ENCODE data around the gene LYRM4. TPM values are rescaled to one million over a fixed set of nuclear protein-coding genes. Genes with fewer than 3 reads are reported as not detected.

The LYRM4 gene
- total RNA-seq, 2 experiments from 2014 or later, result 28.9 to 29.8 TPM

GRCh38 chr6:5152460-5152859 is 108.3 kb downstream of the LYRM4 start:
- no peaks in the 10 kb centered on the region for H3K4me1 Mint-ChIP-seq (ENCODE audit: low read depth)
- ChIA-PET CTCF (interaction anchor here (0.7 to 0.8 kb wide), 2 partner anchors 9 to 77 kb away, joined by 4 read pairs; no protein-coding TSS in a partner anchor), POLR2A (interaction anchor here (0.6 to 1.4 kb wide), 2 partner anchors 22 to 1674 kb away, joined by 3 to 4 read pairs; no protein-coding TSS in a partner anchor)
- H3K9me3 Mint-ChIP-seq (ENCODE audit: insufficient read depth), result no peaks in the 10 kb centered on the region
- DNase-seq, result no peak
- no peaks in the 10 kb centered on the region for H3K36me3 Mint-ChIP-seq (ENCODE audit: low read depth)
- no peak overlapping the region for H3K27ac Mint-ChIP-seq
- no peaks in the 10 kb centered on the region for H3K27me3 Mint-ChIP-seq (ENCODE audit: low read depth)
- no peak for ATAC-seq
- no peak overlapping the region for H3K4me3 Mint-ChIP-seq

- POLR2A ChIA-PET, result interaction anchor here (0.6 to 1.4 kb wide), 2 partner anchors 22 to 1675 kb away, joined by 3 to 4 read pairs; no protein-coding TSS in a partner anchor
- no peaks in the 10 kb centered on the region for H3K27me3 Mint-ChIP-seq (ENCODE audit: low read depth)
- H3K27ac Mint-ChIP-seq, result no peak overlapping the region
- CTCF ChIA-PET, result interaction anchor here (0.7 to 0.8 kb wide), 2 partner anchors 9 to 77 kb away, joined by 4 read pairs; no protein-coding TSS in a partner anchor
- no peak for ATAC-seq
- H3K4me3 Mint-ChIP-seq, result no peak overlapping the region
- H3K4me1 Mint-ChIP-seq (ENCODE audit: low read depth), result no peaks in the 10 kb centered on the region
- no peak for DNase-seq
- H3K9me3 Mint-ChIP-seq (ENCODE audit: insufficient read depth), result no peaks in the 10 kb centered on the region
- no peaks in the 10 kb centered on the region for H3K36me3 Mint-ChIP-seq (ENCODE audit: low read depth)
Measured at GRCh38 chr6:5151955-5152401, 108.8 kb downstream of the LYRM4 start.

GRCh38 chr6:5151360-5151954 is 109.3 kb downstream of the LYRM4 start:
- Mint-ChIP-seq H3K36me3 (ENCODE audit: low read depth) (no peaks in the 10 kb centered on the region), H3K4me1 (ENCODE audit: low read depth) (no peaks in the 10 kb centered on the region), H3K27me3 (ENCODE audit: low read depth) (no peaks in the 10 kb centered on the region), H3K9me3 (ENCODE audit: insufficient read depth) (no peaks in the 10 kb centered on the region), H3K27ac (no peak overlapping the region), H3K4me3 (no peak overlapping the region)
- DNase-seq (no peak), ATAC-seq (no peak)
- ChIA-PET POLR2A (interaction anchor here (1.4 kb wide), 1 partner anchor 23 kb away, joined by 4 read pairs; no protein-coding TSS in a partner anchor), CTCF (interaction anchor here (0.8 kb wide), 1 partner anchor 8 kb away, joined by 4 read pairs; no protein-coding TSS in a partner anchor)

- H3K9me3 Mint-ChIP-seq (ENCODE audit: insufficient read depth), result no peaks in the 10 kb centered on the region
- no peak overlapping the region for H3K27ac Mint-ChIP-seq
- H3K4me1 Mint-ChIP-seq (ENCODE audit: low read depth), result no peaks in the 10 kb centered on the region
- ChIA-PET POLR2A (no interaction called here), CTCF (interaction anchor here (0.6 kb wide), 1 partner anchor 13 kb away, joined by 3 read pairs; no protein-coding TSS in a partner anchor)
- H3K4me3 Mint-ChIP-seq, result no peak overlapping the region
- H3K27me3 Mint-ChIP-seq (ENCODE audit: low read depth), result no peaks in the 10 kb centered on the region
- ATAC-seq, result no peak
- no peak for DNase-seq
- H3K36me3 Mint-ChIP-seq (ENCODE audit: low read depth), result no peaks in the 10 kb centered on the region
Measured at GRCh38 chr6:5150551-5151075, 110.1 kb downstream of the LYRM4 start.

GRCh38 chr6:5149891-5150290 is 110.9 kb downstream of the LYRM4 start:
- no peak for ATAC-seq

GRCh38 chr6:5149159-5149704 is 111.5 kb downstream of the LYRM4 start:
- ChIA-PET POLR2A (no interaction called here), CTCF (interaction anchor here (0.8 to 1.6 kb wide), 3 partner anchors 11 to 153 kb away, joined by 3 to 4 read pairs (median 3); no protein-coding TSS in a partner anchor)
- Mint-ChIP-seq H3K27ac (no peak overlapping the region), H3K9me3 (ENCODE audit: insufficient read depth) (no peaks in the 10 kb centered on the region), H3K36me3 (ENCODE audit: low read depth) (no peaks in the 10 kb centered on the region), H3K4me3 (no peak overlapping the region), H3K4me1 (ENCODE audit: low read depth) (no peaks in the 10 kb centered on the region), H3K27me3 (ENCODE audit: low read depth) (no peaks in the 10 kb centered on the region)
- ATAC-seq, result no peak
- DNase-seq, result no peak

More at GRCh38 chr6:5149891-5150290, 110.9 kb downstream of the LYRM4 start:
- no peaks in the 10 kb centered on the region for H3K9me3 Mint-ChIP-seq (ENCODE audit: insufficient read depth)
- CTCF ChIA-PET, result interaction anchor here (0.6 to 1.6 kb wide), 2 partner anchors 13 to 25 kb away, joined by 3 to 4 read pairs; no protein-coding TSS in a partner anchor
- no peak overlapping the region for H3K27ac Mint-ChIP-seq
- DNase-seq, result no peak
- no peaks in the 10 kb centered on the region for H3K4me1 Mint-ChIP-seq (ENCODE audit: low read depth)
- POLR2A ChIA-PET, result no interaction called here
- no peak overlapping the region for H3K4me3 Mint-ChIP-seq
- no peaks in the 10 kb centered on the region for H3K27me3 Mint-ChIP-seq (ENCODE audit: low read depth)
- H3K36me3 Mint-ChIP-seq (ENCODE audit: low read depth), result no peaks in the 10 kb centered on the region

GRCh38 chr6:5146398-5146797 is 114.4 kb downstream of the LYRM4 start:
- Mint-ChIP-seq H3K4me3 (no peak overlapping the region), H3K9me3 (ENCODE audit: insufficient read depth) (no peaks in the 10 kb centered on the region), H3K36me3 (ENCODE audit: low read depth) (no peaks in the 10 kb centered on the region), H3K27ac (no peak overlapping the region), H3K27me3 (ENCODE audit: low read depth) (no peaks in the 10 kb centered on the region), H3K4me1 (ENCODE audit: low read depth) (peaks cover 2% of the 10 kb centered on the region)
- ChIA-PET CTCF (interaction anchor here (1.4 to 3.7 kb wide), 4 partner anchors 27 to 233 kb away, joined by 4 to 34 read pairs (median 6); no protein-coding TSS in a partner anchor), POLR2A (no interaction called here)
- ATAC-seq (no peak), DNase-seq (no peak)

- no peaks in the 10 kb centered on the region for H3K27me3 Mint-ChIP-seq (ENCODE audit: low read depth)
- H3K9me3 Mint-ChIP-seq (ENCODE audit: insufficient read depth), result no peaks in the 10 kb centered on the region
- H3K4me3 Mint-ChIP-seq, result no peak overlapping the region
- no peak overlapping the region for H3K27ac Mint-ChIP-seq
- DNase-seq, result peak; percentile 89
- peaks cover 2% of the 10 kb centered on the region for H3K4me1 Mint-ChIP-seq (ENCODE audit: low read depth)
- ChIA-PET CTCF (interaction anchor here (0.6 to 4.3 kb wide), 70 partner anchors 8 to 1405 kb away, joined by 3 to 87 read pairs (median 6); partner anchors contain the start of genes FARS2 and LYRM4), POLR2A (interaction anchor here (0.7 to 1.4 kb wide), 3 partner anchors 32 to 118 kb away, joined by 3 to 8 read pairs (median 3); partner anchors contain the start of gene FARS2)
- ATAC-seq, result peak; percentile 81
- no peaks in the 10 kb centered on the region for H3K36me3 Mint-ChIP-seq (ENCODE audit: low read depth)
Measured at GRCh38 chr6:5143634-5144311, 117.0 kb downstream of the LYRM4 start.

- DNase-seq (no peak), ATAC-seq (no peak)
- no peak overlapping the region for H3K27ac Mint-ChIP-seq
- POLR2A ChIA-PET, result interaction anchor here (0.7 to 1.4 kb wide), 2 partner anchors 33 to 119 kb away, joined by 3 to 8 read pairs; partner anchors contain the start of gene FARS2
- H3K4me1 Mint-ChIP-seq (ENCODE audit: low read depth), result peaks cover 2% of the 10 kb centered on the region
- H3K9me3 Mint-ChIP-seq (ENCODE audit: insufficient read depth), result no peaks in the 10 kb centered on the region
- H3K36me3 Mint-ChIP-seq (ENCODE audit: low read depth), result no peaks in the 10 kb centered on the region
- H3K4me3 Mint-ChIP-seq, result no peak overlapping the region
- no peaks in the 10 kb centered on the region for H3K27me3 Mint-ChIP-seq (ENCODE audit: low read depth)
- CTCF ChIA-PET, result interaction anchor here (0.6 to 4.3 kb wide), 52 partner anchors 7 to 1404 kb away, joined by 3 to 87 read pairs (median 8); partner anchors contain the start of genes FARS2 and LYRM4
Measured at GRCh38 chr6:5142915-5143314, 117.8 kb downstream of the LYRM4 start.

- Mint-ChIP-seq H3K4me1 (ENCODE audit: low read depth) (peaks cover 2% of the 10 kb centered on the region), H3K9me3 (ENCODE audit: insufficient read depth) (no peaks in the 10 kb centered on the region), H3K4me3 (no peak overlapping the region), H3K36me3 (ENCODE audit: low read depth) (no peaks in the 10 kb centered on the region), H3K27me3 (ENCODE audit: low read depth) (no peaks in the 10 kb centered on the region), H3K27ac (no peak overlapping the region)
- ChIA-PET CTCF (interaction anchor here (0.8 to 4.3 kb wide), 3 partner anchors 33 to 237 kb away, joined by 3 to 87 read pairs (median 3); no protein-coding TSS in a partner anchor), POLR2A (no interaction called here)
- no peak for ATAC-seq
- no peak for DNase-seq
Measured at GRCh38 chr6:5142131-5142530, 118.6 kb downstream of the LYRM4 start.

- ATAC-seq, result no peak
- no peak overlapping the region for H3K27ac Mint-ChIP-seq
- no peak for DNase-seq
- POLR2A ChIA-PET, result no interaction called here
- CTCF ChIA-PET, result interaction anchor here (0.9 to 4.3 kb wide), 4 partner anchors 112 to 239 kb away, joined by 3 to 87 read pairs (median 4); no protein-coding TSS in a partner anchor
- H3K36me3 Mint-ChIP-seq (ENCODE audit: low read depth), result no peaks in the 10 kb centered on the region
- H3K27me3 Mint-ChIP-seq (ENCODE audit: low read depth), result no peaks in the 10 kb centered on the region
- peaks cover 12% of the 10 kb centered on the region for H3K4me1 Mint-ChIP-seq (ENCODE audit: low read depth)
- no peak overlapping the region for H3K4me3 Mint-ChIP-seq
- no peaks in the 10 kb centered on the region for H3K9me3 Mint-ChIP-seq (ENCODE audit: insufficient read depth)
Measured at GRCh38 chr6:5141046-5141445, 119.7 kb downstream of the LYRM4 start.

Data from activated CD8-positive, alpha-beta T cell treated with anti-CD3 and anti-CD28 coated beads, Interleukin-2, amount 10 ng/mL, durations not matched to agents 7 days and 5 days (primary cell).